B cell (primary cell): ENCODE data around the gene ZSCAN21.

Experiments
- CTCF ChIP-seq: fragments of 200-600 bp; IDR thresholded peaks from one replicate; pipeline ENCODE4 v1.8.0; 2022; ENCODE audit warnings: antibody characterized with exemption, mild to moderate bottlenecking
- EZH2 ChIP-seq: IDR thresholded peaks from 2 replicates; pipeline ENCODE4 v1.6.1; 2012; ENCODE audit warnings: borderline replicate concordance, low read depth, mild to moderate bottlenecking, moderate library complexity, low read length; ENCODE audit not compliant: insufficient read depth, poor library complexity, severe bottlenecking

DNA sequence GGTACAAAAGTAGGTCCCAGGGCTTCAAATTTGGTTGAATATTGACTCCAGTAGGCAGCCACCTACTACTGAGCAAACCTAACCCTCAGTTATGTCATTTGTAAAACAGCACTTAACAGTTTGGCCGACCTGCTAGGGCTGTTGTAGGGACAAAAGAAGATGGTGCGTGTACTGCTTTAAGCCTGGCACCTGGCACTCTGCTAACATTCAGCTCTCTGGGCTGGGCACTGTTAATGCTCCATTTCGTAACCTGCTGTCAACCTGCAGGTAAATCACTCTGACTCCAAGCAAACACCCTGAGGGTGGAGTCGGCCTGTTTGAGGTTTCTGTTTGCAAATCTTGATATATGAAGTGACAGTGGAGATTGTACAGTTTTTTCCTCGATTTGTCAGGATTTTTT lies 27.0 kb upstream of the ZSCAN21 start:
- TF ChIP-seq CTCF (no peak), EZH2 (no peak)
